T47D (cell line): Measurements from ENCODE around the gene IL4I1.

Source experiments
- DNase-seq, 2 experiments: peaks; one replicate each; pipeline versions ENCODE4 v3.0.0 to v3.0.0-alpha.2; 2011 to 2012; ENCODE audit warnings: low read depth in 1 of 2, low spot score in 1 of 2
- JUND ChIP-seq: IDR thresholded peaks from 2 replicates; pipeline ENCODE4 v1.6.1; 2012; ENCODE audit warnings: low read depth
- in situ Hi-C: cut with HindIII; loops from 2 replicates; pipeline ENCODE4 v1.10.0; 2016; ENCODE audit warnings: low sequenced_read_pairs, low pct_unique_long_range_greater_than_20kb

The IL4I1 gene

GRCh38 chr19:49861541-49862378 lies 34.9 kb downstream of the IL4I1 start:
- no peak for DNase-seq

DNA sequence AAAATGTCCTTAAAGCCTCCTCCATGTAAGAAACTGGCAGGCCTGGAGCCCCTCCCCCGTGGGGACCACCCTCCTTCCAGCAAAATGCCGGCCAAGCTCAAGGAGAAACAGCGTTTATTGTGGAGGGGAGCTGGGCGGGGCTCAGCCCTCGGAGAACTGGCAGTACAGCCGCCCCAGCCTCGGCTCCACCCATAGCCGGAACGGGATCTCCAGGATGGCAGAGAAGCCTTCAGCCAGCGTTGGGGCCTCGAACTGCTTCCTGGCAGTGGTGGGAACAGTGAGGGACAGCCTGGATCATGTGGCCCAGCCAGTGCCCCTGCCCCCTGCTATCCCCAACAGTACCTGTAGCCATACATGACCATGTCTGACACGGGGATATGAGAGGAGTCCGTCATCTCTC lies 35.6 kb downstream of the IL4I1 start:
- in situ Hi-C loops = no loop called here
- no peak for TF ChIP-seq JUND
- DNase-seq = peak; percentile 47

More at GRCh38 chr19:49861541-49862378, 34.9 kb downstream of the IL4I1 start:
- no peak for TF ChIP-seq JUND
- in situ Hi-C loops = no loop called here

GRCh38 chr19:49860336-49861102 lies 36.2 kb downstream of the IL4I1 start:
- in situ Hi-C loops = no loop called here
- no peak for DNase-seq
- no peak for TF ChIP-seq JUND

- in situ Hi-C loops = no loop called here
- no peak for DNase-seq
- TF ChIP-seq JUND = no peak
These were observed 36.9 kb downstream of the IL4I1 start for GRCh38 chr19:49859682-49860335.

DNA sequence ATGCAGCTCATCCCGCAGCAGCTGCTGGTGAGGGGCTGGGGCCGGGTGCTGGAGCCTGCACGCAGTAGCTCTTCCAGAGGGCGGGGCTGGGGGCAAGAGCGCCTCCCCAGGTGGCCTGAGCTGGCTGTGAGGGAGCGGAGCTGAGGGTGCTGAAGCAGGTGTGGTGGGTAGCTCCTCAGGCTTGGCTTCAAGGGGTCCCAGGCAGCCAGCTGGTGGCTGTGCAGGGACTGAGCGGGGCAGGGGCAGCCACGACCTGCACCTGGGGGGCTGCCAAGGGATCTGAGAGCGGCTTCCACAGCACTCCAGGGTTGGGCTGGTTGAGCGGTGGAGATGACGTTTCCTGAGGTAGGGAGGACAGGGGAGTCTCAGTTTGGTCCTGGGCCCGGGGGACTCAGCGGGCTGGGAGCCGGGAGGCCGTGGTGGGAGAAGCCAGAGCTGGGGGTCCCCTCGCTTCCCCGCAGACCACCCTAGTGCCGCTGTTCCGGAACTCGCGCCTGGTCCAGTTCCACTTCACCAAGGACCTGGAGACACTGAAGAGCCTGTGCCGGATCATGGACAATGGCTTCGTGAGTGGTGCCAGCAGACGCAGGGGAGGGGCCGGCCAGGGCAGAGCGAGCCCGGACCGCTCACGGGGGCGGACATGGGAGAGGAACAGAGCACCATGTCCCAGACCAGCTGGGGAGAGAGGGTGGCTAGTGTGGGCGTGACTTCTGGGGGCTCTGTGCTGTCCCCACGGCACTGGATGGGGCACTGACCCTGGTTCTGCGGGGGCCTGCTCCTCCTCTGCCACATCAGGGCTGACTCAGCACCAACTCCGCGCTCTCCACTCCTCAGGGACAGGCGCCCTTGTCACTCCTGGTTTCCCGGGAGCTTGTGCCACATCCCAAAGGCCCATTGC lies 38.4 kb downstream of the IL4I1 start:
- TF ChIP-seq JUND = no peak
- no peak for DNase-seq
- in situ Hi-C loops = no loop called here

- TF ChIP-seq JUND = no peak
- in situ Hi-C loops = no loop called here
- DNase-seq = no peak
These were observed 38.9 kb downstream of the IL4I1 start for GRCh38 chr19:49857838-49858087.

DNA sequence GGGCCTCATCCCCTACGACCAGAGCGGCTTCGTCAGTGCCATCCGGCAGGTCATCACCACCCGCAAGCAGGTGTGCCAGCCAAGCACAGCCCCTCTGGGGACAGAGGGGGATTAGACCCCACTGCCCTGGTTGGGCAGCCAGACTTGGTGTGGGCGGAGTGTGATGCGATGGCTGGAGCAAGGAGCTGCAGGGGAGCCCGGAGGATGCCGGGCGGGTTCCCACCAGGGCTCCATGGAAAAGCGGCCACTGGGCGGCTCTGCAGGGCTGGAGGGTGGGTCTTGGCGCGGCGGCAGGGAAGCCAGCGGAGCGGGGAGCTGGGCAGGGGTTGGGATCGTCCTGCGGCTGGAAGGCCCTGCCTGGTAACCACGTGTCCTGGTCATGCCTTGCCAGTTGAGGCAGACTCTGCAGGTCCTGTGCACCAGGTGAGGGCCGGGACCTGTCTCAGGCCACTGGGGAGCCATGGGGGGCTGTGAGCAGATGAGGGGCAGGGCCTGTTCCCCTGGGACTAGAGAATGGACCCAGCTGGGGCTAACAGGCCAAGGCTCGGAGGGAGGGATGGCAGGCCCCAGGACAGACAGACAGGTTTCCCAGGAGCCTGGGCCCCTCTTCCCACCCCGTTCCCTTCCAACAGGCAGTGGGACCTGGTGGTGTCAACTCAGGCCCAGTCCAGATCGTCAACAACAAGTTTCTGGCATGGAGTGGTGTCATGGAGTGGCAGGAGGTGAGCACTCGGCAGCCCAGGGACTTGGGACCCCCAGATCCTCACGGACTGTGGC lies 39.4 kb downstream of the IL4I1 start:
- no peak for TF ChIP-seq JUND
- DNase-seq = no peak
- in situ Hi-C loops = no loop called here

- in situ Hi-C loops = no loop called here
- no peak for TF ChIP-seq JUND
- no peak for DNase-seq
These were observed 40.1 kb downstream of the IL4I1 start for GRCh38 chr19:49856574-49857021.

DNA sequence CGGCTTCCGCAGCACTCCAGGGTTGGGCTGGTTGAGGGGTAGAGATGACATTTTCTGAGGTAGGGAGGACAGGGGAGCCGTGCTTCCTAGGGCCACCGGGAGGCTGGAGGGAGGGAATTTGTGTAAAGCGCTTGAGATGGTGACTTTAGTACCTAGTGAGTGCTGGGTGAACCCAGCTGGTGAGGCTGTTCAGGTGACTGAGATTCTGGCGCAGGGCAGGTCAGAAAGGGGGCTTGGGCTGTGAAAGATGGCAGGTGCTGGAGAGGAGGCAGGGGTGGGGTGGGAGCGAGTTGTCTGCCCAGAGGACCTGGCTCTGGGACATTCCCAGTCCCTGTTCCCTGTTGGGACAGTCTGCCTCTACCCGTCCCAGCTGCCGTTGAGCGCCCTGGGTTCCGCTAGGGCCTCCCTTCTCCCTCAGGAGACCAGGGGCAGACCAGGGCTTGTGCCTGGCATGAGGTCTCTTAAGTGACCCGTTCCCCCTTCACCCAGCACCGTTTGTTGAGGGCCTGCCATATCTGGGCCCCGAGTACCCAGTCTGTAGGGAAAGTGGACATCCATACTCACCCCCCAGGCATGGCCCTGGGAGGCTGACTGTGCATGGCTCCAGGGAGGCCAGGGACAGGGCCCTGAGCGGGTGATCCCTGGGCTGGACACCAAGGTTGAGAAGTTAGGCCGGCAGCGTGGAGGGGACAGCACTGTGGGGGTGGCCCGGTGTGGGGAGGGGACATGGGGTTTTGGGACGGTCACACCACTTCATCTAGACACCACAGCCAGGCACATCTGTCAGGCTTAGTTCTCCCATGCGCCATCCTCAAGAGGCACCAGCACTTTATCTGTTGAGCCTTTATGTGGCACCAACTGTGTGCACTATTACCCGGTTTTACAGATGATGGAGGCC lies 40.8 kb downstream of the IL4I1 start:
- no peak for TF ChIP-seq JUND
- in situ Hi-C loops = no loop called here
- DNase-seq = no peak

DNA sequence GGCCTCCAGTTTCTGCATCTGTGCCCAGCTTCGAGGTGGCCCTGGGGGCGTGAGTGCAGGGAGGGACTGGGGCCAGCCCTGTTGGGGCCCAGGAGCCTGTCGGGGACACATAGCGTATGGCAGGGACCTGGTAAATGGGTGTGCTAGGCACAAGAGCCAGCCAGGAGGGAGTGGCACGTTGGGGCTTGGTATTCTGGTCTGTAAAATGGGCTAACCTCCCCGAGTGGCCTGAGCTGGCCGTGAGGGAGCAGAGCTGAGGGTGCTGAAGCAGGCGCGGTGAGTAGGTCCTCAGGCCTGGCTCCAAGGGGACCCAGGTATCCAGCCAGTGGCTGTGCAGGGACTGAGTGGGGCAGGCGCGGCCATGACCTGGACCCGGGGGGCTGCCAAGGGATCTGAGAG lies 41.4 kb downstream of the IL4I1 start:
- no peak for TF ChIP-seq JUND
- DNase-seq = no peak
- in situ Hi-C loops = no loop called here
